Smooth muscle cell (in vitro differentiated cells): Measurements from ENCODE around the gene SNRNP48. TPM values are rescaled to one million over a fixed set of nuclear protein-coding genes. Genes with fewer than 3 reads are reported as not detected.

Experiments used
- DNase-seq: peaks from one replicate; lab custom pipeline; 2025; ENCODE audit not compliant: unreplicated experiment; lab: John Stamatoyannopoulos, UW
- H2AFZ ChIP-seq: fragments of 200-600 bp; sonication (generic); 2 replicates; pipeline ENCODE4 v1.6.0; 2016; ENCODE audit warnings: antibody characterized with exemption, low read depth, mild to moderate bottlenecking
- H3F3A ChIP-seq: fragments of 200-600 bp; sonication (generic); 2 replicates; pipeline ENCODE4 v1.6.0; 2017; ENCODE audit warnings: antibody characterized with exemption, low read depth
- H3K27ac ChIP-seq: fragments of 200-600 bp; sonication (generic); 2 replicates; pipeline ENCODE4 v1.5.1; 2016; ENCODE audit warnings: low read depth, mild to moderate bottlenecking
- H3K27me3 ChIP-seq: fragments of 200-600 bp; sonication (generic); 2 replicates; pipeline ENCODE4 v1.6.1; 2016; ENCODE audit warnings: low read depth, mild to moderate bottlenecking
- H3K36me3 ChIP-seq: fragments of 200-600 bp; sonication (generic); 2 replicates; pipeline ENCODE4 v1.5.1; 2016; ENCODE audit warnings: low read depth
- H3K4me1 ChIP-seq: fragments of 200-600 bp; sonication (generic); 2 replicates; pipeline ENCODE4 v1.5.1; 2016; ENCODE audit warnings: low read depth
- H3K4me2 ChIP-seq: fragments of 200-600 bp; sonication (generic); 2 replicates; pipeline ENCODE4 v1.6.0; 2016; ENCODE audit warnings: mild to moderate bottlenecking
- H3K4me3 ChIP-seq: fragments of 200-600 bp; sonication (generic); 2 replicates; pipeline ENCODE4 v1.5.1; 2016; ENCODE audit warnings: mild to moderate bottlenecking
- H3K79me2 ChIP-seq: fragments of 200-600 bp; sonication (generic); 2 replicates; pipeline ENCODE4 v1.6.0; 2016; ENCODE audit warnings: low read depth, mild to moderate bottlenecking
- H3K9ac ChIP-seq: fragments of 200-600 bp; sonication (generic); 2 replicates; pipeline ENCODE4 v1.6.0; 2016; ENCODE audit warnings: low read depth
- H3K9me3 ChIP-seq: fragments of 200-600 bp; sonication (generic); replicated peaks from 2 replicates; pipeline ENCODE4 v1.5.1; 2016; ENCODE audit warnings: low read depth
- H4K20me1 ChIP-seq: fragments of 200-600 bp; sonication (generic); 2 replicates; pipeline ENCODE4 v1.6.0; 2016; ENCODE audit warnings: low read depth
- CTCF ChIP-seq: fragments of 200-600 bp; sonication (generic); IDR thresholded peaks from 2 replicates; pipeline ENCODE4 v1.5.1; 2017; ENCODE audit warnings: borderline replicate concordance, mild to moderate bottlenecking, antibody characterized with exemption; ENCODE audit not compliant: insufficient read depth, poor library complexity, severe bottlenecking
- WGBS: methylation state at CpG from one replicate; pipeline ENCODE4 v1.1.7; 2016; ENCODE audit warnings: low lambda C conversion rate; 5-methylcytosine and 5-hydroxymethylcytosine counted together
- polyA plus RNA-seq: library from polyadenylated mRNA; unstranded; fragments of >200 nt; fragmentation: Nextera tagmentation; extraction: Ambion mirVana; gene quantifications from 2 replicates; pipeline ENCODE4 v1.2.1, GENCODE V29; 2016
- total RNA-seq: library from RNA; depleted of rRNA; stranded (reverse); fragments of >200 nt; gene quantifications from 2 replicates; pipeline ENCODE4 v1.2.3, GENCODE V29; 2014

Gene SNRNP48
- total and polyA plus RNA-seq, 2 experiments from 2014 or later: 3.2 to 11.0 TPM

GRCh38 chr6:7652957-7653356, 63.0 kb downstream of the SNRNP48 start:
- no peak overlapping the region for H3K4me3 ChIP-seq
- 94% methylated on average over 3 of the region's 3 CpGs for WGBS
- H2AFZ ChIP-seq: no peak overlapping the region

GRCh38 chr6:7656355-7656754, 66.4 kb downstream of the SNRNP48 start:
- H3K27ac ChIP-seq: no peak overlapping the region
- H3K4me3 ChIP-seq: no peak overlapping the region
- 76% methylated on average over 1 of the region's 1 CpG for WGBS
- H3K9me3 ChIP-seq: no peaks in the 10 kb centered on the region
- no peaks in the 10 kb centered on the region for H3K4me1 ChIP-seq
- TF ChIP-seq CTCF: no peak
- H2AFZ ChIP-seq: no peak overlapping the region
- H3K36me3 ChIP-seq: no peaks in the 10 kb centered on the region
- H4K20me1 ChIP-seq: no peaks in the 10 kb centered on the region
- no peaks in the 10 kb centered on the region for H3F3A ChIP-seq
- H3K4me2 ChIP-seq: no peak overlapping the region
- no peaks in the 10 kb centered on the region for H3K79me2 ChIP-seq
- no peak for DNase-seq
- H3K9ac ChIP-seq: no peak overlapping the region
- H3K27me3 ChIP-seq: no peaks in the 10 kb centered on the region

More at GRCh38 chr6:7652957-7653356, 63.0 kb downstream of the SNRNP48 start:
- H3K9me3 ChIP-seq: no peaks in the 10 kb centered on the region
- H3K27ac ChIP-seq: no peak overlapping the region
- H3K36me3 ChIP-seq: no peaks in the 10 kb centered on the region
- no peaks in the 10 kb centered on the region for H3K79me2 ChIP-seq
- no peaks in the 10 kb centered on the region for H3F3A ChIP-seq
- no peak for TF ChIP-seq CTCF
- no peak for DNase-seq
- no peak overlapping the region for H3K9ac ChIP-seq
- H3K27me3 ChIP-seq: no peaks in the 10 kb centered on the region
- no peak overlapping the region for H3K4me2 ChIP-seq
- no peaks in the 10 kb centered on the region for H3K4me1 ChIP-seq
- H4K20me1 ChIP-seq: no peaks in the 10 kb centered on the region

GRCh38 chr6:7658543-7658942, 68.5 kb downstream of the SNRNP48 start:
- H3K4me3 ChIP-seq: no peak overlapping the region
- no peaks in the 10 kb centered on the region for H3F3A ChIP-seq
- H3K79me2 ChIP-seq: no peaks in the 10 kb centered on the region
- H3K9ac ChIP-seq: no peak overlapping the region
- H3K4me2 ChIP-seq: no peak overlapping the region
- no peaks in the 10 kb centered on the region for H4K20me1 ChIP-seq
- no peak for DNase-seq
- no peaks in the 10 kb centered on the region for H3K9me3 ChIP-seq
- no peak overlapping the region for H2AFZ ChIP-seq
- 85% methylated on average over 4 of the region's 4 CpGs for WGBS
- no peaks in the 10 kb centered on the region for H3K36me3 ChIP-seq
- no peaks in the 10 kb centered on the region for H3K4me1 ChIP-seq
- TF ChIP-seq CTCF: no peak
- H3K27ac ChIP-seq: no peak overlapping the region
- no peaks in the 10 kb centered on the region for H3K27me3 ChIP-seq

GRCh38 chr6:7661364-7661763, 71.4 kb downstream of the SNRNP48 start:
- Histone ChIP-seq H3K9ac (no peak overlapping the region), H3K4me1 (no peaks in the 10 kb centered on the region), H3K79me2 (no peaks in the 10 kb centered on the region), H3K36me3 (no peaks in the 10 kb centered on the region), H3K9me3 (no peaks in the 10 kb centered on the region), H4K20me1 (no peaks in the 10 kb centered on the region), H3K4me2 (no peak overlapping the region), H3F3A (no peaks in the 10 kb centered on the region), H3K27ac (no peak overlapping the region), H3K27me3 (no peaks in the 10 kb centered on the region), H2AFZ (no peak overlapping the region), H3K4me3 (no peak overlapping the region)
- no peak for DNase-seq
- 93% methylated on average over 3 of the region's 3 CpGs for WGBS
- no peak for TF ChIP-seq CTCF
